Activated CD4-positive, alpha-beta T cell treated with anti-CD3 and anti-CD28 coated beads for 24 hours (primary cell): ENCODE measurements around the gene TBX1.
"Not testable (repeated sequence)": the region's sequence is repeated elsewhere in the genome, so short reads cannot be mapped to it uniquely, and the experiment has no call there.

Experiments used
- DNase-seq, 2 donors: peaks; one replicate each; pipeline ENCODE4 v3.0.0-alpha.2; 2020; ENCODE audit warnings: low read depth in 2 of 2

Gene TBX1

DNA sequence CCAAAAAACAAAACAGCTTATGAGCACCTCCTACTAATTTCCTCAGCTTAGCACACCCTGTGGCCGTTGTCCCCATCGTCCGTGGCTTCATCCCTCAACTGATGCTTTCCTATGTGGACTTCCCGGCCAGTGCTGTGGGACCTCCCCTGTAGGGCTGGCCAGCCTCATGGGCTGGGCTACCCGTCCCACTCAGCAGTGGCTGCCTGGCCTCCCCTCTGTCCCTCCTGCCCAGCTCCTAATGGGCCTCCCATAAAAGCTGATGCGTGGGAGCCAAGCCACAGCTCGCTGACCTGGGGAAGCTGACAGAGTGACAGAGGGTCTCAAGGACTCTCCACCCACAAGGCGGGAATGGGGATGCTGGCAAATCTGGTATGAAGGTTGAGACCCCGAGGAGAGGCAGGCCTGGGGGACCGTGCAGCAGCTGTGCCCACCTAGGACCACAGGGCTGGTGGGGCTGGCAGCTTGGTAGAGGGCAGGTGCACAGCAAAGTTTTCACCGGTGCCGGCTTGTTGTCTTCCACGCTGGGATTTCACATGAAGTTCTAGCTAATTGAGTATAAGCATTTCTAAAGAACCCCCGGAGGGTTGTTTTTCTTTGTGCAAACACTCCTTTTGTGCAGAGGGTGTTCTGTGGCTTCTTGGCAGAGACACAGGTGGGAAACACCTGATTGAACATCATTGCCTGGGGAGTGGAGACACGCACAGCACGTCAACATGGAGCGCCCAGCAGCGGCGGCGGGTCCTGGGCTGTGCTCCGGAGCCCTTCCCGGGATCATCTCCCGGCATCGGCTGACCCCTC, 23.2 kb downstream of the TBX1 start:
- no peak for DNase-seq

DNA sequence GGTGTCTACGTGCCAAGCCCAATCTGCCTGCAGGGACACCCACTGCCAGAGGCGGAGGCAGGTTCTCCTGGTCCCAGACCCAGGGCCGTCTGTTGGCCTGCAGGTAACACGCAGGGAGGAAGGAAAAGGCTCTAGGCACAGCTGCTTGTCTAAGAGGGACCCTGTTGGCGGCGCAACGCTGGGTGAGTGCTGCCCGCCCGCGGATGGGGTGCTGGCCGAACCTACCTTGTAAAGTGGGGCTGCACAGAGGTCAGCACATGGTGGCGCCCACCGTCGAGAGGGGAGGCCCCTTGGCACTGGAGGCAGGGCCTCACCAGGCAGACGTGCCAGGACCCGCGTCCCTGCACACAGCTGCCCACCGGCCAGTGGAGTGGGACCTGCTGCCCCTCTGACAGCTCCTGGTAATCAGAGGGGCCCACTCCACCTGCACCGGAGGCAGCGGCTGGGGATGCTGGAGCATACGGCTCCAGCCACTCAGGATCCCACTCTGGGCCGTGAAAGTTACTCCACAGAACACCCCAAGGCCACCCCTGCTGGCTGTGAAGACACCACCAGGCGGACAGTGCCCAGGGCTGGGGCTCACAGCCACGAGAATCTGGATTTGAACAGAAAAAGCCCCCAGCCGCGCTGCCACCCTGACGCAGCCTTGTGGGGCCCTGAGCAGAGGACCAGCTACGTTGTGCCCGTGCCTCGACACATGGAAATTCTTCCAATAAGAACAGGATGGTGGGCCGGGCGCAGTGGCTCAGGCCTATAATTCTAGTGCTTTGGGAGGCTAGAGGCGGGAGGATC, 24.0 kb downstream of the TBX1 start:
- DNase-seq = no peak

DNA sequence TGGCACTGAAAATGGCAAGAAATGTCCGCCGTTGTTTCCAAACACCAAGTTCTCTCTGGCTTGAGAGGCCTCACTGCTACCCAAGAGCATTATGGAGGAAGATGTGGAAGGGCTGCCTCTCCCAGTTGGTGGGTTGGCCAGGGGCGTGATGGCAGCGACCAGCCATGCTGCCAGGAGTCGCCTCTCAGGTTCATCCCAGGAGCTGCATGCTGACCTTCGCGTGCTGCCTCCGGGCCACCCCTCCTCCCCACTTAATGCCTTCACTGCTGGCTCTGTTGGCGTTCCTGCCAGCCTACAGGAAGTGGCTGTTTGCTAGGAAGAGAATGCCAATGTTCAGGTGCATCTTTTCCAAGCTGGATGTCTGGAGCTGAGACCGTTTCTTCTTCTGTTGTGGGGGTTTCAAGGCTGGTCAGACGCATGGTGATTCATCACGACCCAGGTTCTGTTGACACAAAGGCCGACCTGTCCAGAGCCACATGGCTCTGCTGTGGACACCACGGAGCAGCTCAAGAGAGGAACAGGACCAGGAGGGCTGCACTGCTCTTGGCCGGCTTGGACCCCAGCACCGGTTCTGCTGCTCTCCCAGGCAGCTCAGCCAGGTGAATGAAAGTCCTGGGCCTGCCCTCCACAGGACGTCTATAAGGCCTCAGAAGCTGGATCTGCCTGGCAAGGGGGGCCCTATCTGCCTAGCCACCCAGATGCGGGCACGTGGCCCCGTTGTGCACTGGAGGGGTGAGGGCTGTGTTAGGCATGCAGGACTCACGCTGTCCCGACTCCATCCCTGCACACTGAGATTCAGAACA, 25.1 kb downstream of the TBX1 start:
- DNase-seq = no peak

GRCh38 chr22:19786264-19786585, 25.6 kb downstream of the TBX1 start:
- DNase-seq = no peak

- DNase-seq = no peak
These were observed 26.6 kb downstream of the TBX1 start for GRCh38 chr22:19786959-19787848.

DNA sequence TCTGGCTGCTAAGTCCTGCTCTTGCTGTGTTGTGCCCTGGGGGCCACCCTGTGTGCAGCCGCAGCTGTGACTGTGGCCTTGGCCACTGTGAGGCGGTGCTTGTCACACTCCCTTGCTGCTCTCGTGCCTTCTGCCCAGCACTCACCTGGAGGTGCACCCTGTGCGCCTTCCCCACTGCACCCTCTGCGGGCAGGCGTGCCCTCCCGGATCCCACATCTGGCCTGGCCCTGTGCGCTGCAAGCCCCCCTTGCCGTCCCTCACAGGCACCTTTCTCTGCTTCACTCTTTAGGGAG, 27.2 kb downstream of the TBX1 start:
- DNase-seq = no peak

DNA sequence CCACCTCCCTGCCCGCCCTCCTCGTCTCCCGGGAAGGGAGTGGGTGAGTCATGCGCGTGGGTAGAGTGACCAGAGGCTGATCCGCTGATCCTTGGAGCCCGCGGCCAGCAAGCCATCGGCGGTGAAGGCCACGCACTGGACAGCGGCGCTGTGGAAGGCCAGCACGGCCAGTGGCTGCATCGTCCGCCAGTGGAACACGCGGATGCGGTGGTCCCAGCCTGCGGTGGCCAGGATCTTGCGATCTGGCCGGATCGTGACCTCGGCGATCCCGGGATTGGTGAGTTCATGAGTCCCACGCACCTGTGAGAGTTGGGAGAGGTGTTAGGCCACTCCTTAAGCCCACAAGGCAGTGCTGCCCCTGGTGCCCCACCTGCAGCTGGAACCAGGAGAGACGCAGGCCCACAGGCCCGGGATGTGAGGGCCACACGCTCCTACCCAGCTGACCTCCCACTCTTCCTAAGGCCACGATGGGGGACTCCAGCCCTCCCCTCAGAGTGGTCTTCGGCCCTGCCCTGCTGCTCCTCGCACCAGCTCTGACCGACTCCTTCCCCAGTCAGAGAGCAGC, 28.2 kb downstream of the TBX1 start:
- no peak for DNase-seq

GRCh38 chr22:19789406-19789805, 28.8 kb downstream of the TBX1 start:
- DNase-seq = no peak

DNA sequence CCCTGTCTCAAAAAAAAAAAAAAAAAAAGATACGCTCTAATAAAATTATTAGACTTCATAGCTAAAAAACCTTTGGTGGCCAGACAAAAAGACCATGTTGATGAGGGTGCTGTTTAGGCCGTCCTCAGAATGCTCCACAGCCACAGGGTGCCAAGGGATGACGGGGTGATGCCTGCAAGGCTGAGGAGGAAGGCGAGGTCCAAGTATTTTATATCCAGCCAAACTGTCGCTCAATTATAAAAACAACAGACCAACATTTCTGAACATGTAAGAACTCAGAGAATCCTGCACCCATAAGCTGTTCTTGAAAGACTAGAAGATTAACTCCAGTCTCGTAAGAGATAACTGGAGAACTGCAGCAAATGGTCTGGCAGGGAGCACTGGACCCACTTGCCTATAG, 29.2 kb downstream of the TBX1 start:
- no peak for DNase-seq

- no peak for DNase-seq
These were observed 30.7 kb downstream of the TBX1 start for GRCh38 chr22:19791243-19791642.

DNA sequence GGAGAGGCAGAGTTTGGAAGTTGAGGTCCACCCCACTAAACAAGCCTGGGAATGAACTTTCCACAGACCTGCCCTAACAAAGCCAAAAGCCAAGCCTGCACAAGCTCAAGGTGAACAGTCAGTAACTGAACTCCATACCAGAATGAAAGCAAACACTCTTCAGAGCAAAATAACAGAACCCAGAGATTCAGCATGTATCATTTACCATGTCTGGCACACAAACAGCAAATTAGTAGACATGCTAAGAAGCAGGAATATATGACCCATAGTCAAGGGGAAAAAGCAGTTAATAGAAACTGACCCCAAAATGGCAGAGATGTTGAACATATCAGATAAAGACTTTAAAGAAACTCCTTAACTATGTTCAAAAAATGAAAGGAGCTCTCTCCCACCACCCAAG, 31.3 kb downstream of the TBX1 start:
- DNase-seq = no peak

- DNase-seq = not testable (repeated sequence)
These were observed 31.9 kb downstream of the TBX1 start for GRCh38 chr22:19792383-19792896.

DNA sequence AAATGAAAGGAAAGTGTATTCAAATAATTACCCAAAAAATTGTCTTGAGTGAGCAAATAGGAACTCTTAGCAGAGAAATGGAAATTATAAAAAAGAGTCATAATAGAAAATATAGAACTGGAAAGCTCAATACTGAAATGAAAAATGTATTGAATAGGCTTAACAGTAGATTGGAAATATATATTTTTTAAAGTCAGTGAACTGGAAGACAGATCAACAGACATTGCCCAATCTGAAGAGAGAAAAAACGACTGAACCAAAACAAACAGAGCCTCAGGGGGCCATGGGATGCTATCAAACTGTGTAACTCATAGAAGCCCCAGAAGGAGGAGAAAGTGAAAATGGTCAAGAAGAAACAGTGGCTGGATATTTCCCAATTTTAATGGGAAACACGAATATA, 32.6 kb downstream of the TBX1 start:
- no peak for DNase-seq

DNA sequence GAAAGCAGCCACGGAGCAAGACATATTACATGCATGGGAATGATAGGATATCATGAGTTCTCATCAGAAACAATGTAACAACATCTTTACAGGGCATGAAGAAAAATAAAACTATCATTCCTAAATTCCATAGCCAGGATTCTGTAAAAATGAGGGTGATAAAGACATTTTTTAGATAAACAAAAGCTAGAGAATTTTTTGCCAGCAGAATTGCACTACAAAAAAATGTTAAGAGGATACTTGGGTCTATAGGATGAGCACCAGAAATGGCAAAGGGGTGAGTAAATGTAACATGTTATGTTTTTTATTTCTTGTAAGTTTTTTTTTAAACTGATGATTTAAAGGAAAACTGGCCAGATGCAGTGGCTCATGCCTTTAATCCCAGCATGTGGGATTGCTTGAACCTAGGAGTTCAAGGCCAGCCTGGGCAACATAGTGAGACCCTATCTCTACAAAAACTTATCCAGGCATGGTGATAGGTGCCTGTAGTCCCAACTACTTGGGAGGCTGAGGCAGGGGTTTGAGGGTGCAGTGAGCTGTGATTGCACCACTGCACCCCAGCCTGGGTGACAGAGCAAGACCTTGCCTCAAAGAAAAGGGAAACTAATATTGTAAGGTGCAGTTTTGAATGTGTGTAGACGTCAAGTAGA, 33.2 kb downstream of the TBX1 start:
- DNase-seq = no peak

DNA sequence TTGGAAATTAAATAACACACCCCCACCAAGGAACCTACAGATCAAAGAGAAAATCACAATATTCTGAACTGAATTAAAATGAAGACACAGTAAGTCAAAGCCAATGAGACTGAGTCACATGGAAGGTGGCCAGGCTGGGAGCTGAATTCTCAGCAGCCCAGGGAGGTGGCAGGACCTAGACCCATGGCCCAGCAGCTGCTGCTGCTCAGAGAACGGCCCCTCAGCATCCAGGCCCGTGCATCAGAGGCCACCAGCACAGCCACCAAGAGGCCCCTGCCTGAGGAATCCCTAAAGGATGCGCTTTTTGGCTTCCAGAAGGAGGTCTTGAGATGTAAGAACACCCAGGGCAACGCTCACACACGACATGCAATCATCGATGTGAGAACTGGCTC, 35.0 kb downstream of the TBX1 start:
- no peak for DNase-seq

DNA sequence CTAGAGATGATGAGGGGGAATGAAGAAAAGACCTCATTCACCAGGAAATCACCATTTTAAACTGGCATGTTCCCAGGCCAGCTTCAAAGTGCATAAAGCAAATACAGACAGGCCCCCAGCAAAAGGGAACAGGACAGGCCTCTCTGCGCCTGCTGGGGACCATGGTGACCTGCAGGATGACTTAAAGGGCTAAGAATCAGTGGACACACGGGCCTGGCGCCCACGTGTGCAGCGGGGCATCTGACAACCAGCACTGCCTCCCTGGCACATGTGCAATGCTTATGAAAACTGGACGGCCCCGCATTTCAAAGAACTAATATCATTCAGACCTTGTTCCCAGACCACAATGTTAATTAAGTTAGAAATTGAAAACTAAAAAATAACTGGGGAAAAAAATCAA, 35.6 kb downstream of the TBX1 start:
- no peak for DNase-seq

- no peak for DNase-seq
These were observed 36.8 kb downstream of the TBX1 start for GRCh38 chr22:19797086-19798002.

- no peak for DNase-seq
These were observed 37.6 kb downstream of the TBX1 start for GRCh38 chr22:19798003-19798665.

DNA sequence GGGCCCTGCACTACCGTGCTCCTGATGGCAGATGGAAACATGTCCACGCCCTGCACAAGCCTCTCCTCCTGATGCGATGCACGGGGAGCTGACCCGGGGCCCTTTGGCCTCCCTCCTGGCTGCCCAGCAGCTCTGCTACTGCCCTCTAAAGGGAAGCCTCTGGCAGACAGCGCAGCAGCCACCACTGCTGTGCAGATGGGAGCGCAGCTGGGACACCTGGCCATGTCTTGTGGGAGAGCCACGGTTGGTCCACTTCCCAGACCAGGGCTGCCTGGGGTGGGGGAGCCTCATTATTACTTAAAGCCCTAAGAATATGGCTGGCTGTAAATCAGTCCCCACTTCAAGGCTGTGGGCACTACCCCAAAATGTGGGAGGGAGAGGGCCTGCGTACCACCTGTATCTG, 38.3 kb downstream of the TBX1 start:
- DNase-seq = no peak
